ENCODE data around the gene TMEM120B. TPM values are rescaled to one million over a fixed set of nuclear protein-coding genes. Genes with fewer than 3 reads are reported as not detected.
"Not testable (repeated sequence)": the region's sequence is repeated elsewhere in the genome, so short reads cannot be mapped to it uniquely, and the experiment has no call there.

Gene TMEM120B
- total and polyA plus RNA-seq, 2 of the 13 experiments (the other 11 are each of a cell fraction or from before 2014, with no cell fraction given), result 7.1 to 12.9 TPM

DNA sequence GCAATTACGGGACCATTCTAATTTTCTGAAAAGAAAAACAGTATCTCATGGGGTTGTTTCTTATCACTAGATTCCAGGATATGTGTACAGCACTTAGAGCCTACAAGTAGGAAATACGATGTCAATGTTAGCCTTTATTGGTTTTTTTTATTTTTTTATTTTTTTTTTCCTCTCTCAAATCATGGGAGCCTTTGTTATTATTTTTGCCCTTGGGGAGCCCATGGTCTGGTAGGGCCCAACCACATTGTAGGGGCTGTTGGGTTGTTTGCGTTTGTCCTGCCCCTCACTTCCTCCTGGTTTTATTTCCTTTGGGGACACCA lies 49.0 kb upstream of the TMEM120B start:
- Histone ChIP-seq H3K4me1 (ENCODE audit: insufficient read depth, low read length) (peaks cover 42% of the 10 kb centered on the region), H3K27me3 (ENCODE audit: control insufficient read depth in 1 of 2, insufficient read depth in 2 of 2, low read length in 2 of 2) (no peaks in the 10 kb centered on the region), H3K4me3 (replicated peaks in 1 of 3; ENCODE audit: insufficient read depth in 1 of 3, low read depth in 2 of 3, low read length in 3 of 3) (no peak overlapping the region), H3K79me2 (ENCODE audit: insufficient read depth, low read length) (no peaks in the 10 kb centered on the region), H2AFZ (ENCODE audit: low read length) (no peak overlapping the region), H3K36me3 (replicated peaks in 1 of 2; ENCODE audit: control insufficient read depth in 1 of 2, insufficient read depth in 2 of 2, low read length in 2 of 2) (no peaks in the 10 kb centered on the region), H4K20me1 (ENCODE audit: insufficient read depth, low read length) (no peaks in the 10 kb centered on the region), H3K9ac (ENCODE audit: insufficient read depth, low read depth, low read length) (no peak overlapping the region), H3K9me3 (ENCODE audit: low read length) (no peaks in the 10 kb centered on the region), H3K27ac (ENCODE audit: extremely low read length, insufficient read depth, low read length) (no peak overlapping the region), H3K4me2 (ENCODE audit: low read depth, low read length) (no peak overlapping the region)
- ATAC-seq, result no peak
- BruUV-seq (replicated peaks), result no TSS peak
- ChIA-PET CTCF (ENCODE audit: low intra/inter-chr PET ratio, low total read pairs) (no interaction called here), POLR2A (no interaction called here)
- intact Hi-C loops (cut with micrococcal nuclease; ENCODE audit: unreplicated experiment) (no loop called here), in situ Hi-C loops (cut with HindIII; ENCODE audit: extremely low pct_ligation_motif_present, low pct_unique_long_range_greater_than_20kb) (no loop called here)
- no peak for FAIRE-seq
- no peak for DNase-seq (ENCODE audit: low spot score)
- WGBS (ENCODE audit: low lambda C conversion rate), result 91% methylated on average over 3 of the region's 3 CpGs
- TF ChIP-seq NAIF1 (CRISPR knock-in tag; IDR thresholded peaks at IDR 0.05; ENCODE audit: borderline replicate concordance), result no peak
- no peak for TF ChIP-seq ISX (CRISPR knock-in tag; conservative IDR thresholded peaks at IDR 0.05)

DNA sequence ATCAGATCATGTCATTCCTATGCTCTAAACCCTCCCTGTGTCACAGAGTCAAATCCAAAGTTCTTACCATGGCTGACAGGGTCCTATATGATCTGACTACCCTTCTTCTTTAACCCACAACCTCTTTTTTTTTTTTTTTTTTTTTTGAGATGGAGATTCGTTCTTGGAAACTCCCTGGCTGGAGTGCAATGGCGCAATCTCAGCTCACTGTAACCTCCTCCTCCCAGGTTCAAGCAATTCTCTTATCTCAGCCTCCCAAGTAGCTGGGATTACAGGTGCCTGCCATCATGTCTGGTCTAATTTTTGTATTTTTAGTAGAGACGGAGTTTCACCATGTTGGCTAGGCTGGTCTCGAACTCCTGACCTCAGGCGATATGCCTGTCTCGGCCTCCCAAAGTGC lies 45.7 kb upstream of the TMEM120B start:
- ATAC-seq; H2AFZ ChIP-seq (ENCODE audit: low read length); H4K20me1 ChIP-seq (ENCODE audit: insufficient read depth, low read length); intact Hi-C loops (cut with micrococcal nuclease; ENCODE audit: unreplicated experiment); H3K79me2 ChIP-seq (ENCODE audit: insufficient read depth, low read length); DNase-seq (ENCODE audit: low spot score); H3K4me2 ChIP-seq (ENCODE audit: low read depth, low read length); POLR2A ChIA-PET; H3K27ac ChIP-seq (ENCODE audit: extremely low read length, insufficient read depth, low read length); H3K9me3 ChIP-seq (ENCODE audit: low read length); H3K36me3 ChIP-seq (replicated peaks in 1 of 2; ENCODE audit: control insufficient read depth in 1 of 2, insufficient read depth in 2 of 2, low read length in 2 of 2); FAIRE-seq; BruUV-seq (replicated peaks); H3K4me3 ChIP-seq (replicated peaks in 1 of 3; ENCODE audit: insufficient read depth in 1 of 3, low read depth in 2 of 3, low read length in 3 of 3); H3K9ac ChIP-seq (ENCODE audit: insufficient read depth, low read depth, low read length); CTCF ChIA-PET (ENCODE audit: low intra/inter-chr PET ratio, low total read pairs); H3K27me3 ChIP-seq (ENCODE audit: control insufficient read depth in 1 of 2, insufficient read depth in 2 of 2, low read length in 2 of 2): not testable (repeated sequence)
- in situ Hi-C loops (cut with HindIII; ENCODE audit: extremely low pct_ligation_motif_present, low pct_unique_long_range_greater_than_20kb), result loop anchor here (5.0 kb wide), 1 partner anchor 115 kb away; no protein-coding TSS in a partner anchor
- 64% methylated on average over 6 of the region's 6 CpGs for WGBS (ENCODE audit: low lambda C conversion rate)
- peaks cover 37% of the 10 kb centered on the region for H3K4me1 ChIP-seq (ENCODE audit: insufficient read depth, low read length)
